NCI-H1930 (cell line): ENCODE data around the gene RASGRF2.
A peak's percentile ranks its signal among the peaks of the same experiment; 100 is the strongest.

Experiments used
- DNase-seq, 2 experiments: peaks; one replicate each; lab custom pipeline; 2025; lab: John Stamatoyannopoulos, UW

The RASGRF2 gene

DNA sequence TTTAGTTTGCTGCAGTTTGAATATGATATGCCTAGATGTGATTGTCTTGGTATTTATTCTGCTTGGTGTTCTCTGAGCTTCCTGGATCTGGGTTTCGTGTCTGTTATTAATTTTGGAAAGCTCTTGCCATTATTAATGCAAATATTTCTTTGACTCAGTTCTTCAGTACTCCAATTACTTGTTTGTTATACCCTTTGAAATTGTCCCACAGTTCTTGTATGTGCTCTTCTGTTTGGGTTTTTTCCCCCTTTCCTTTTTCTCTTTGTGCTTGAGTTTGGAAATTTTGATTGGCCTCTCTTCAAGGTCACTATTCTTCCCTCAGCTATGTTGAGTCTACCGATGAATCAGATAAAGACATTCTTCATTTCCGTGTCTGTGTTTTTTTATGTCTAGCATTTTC lies 176.4 kb downstream of the RASGRF2 start:
- DNase-seq: no peak

DNA sequence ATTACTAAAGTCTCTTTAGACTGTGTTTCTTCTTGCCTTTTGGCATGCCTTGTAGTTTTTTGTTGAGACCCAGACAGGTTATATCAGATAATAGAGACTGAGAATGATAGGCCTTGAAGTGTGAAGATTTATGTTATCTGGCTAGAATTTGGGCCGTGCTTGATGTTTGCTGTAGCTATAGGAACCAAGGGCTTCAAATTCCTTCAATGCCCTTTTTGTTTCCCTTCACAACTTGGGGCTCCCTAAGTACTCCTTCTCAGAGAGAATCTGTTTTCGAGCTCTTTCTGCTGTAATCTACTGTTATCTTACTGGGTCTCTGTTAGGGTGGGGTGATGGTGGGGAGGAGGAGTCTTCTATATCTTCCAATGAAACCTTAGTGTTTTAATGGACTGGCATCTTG lies 177.7 kb downstream of the RASGRF2 start:
- DNase-seq: no peak

DNA sequence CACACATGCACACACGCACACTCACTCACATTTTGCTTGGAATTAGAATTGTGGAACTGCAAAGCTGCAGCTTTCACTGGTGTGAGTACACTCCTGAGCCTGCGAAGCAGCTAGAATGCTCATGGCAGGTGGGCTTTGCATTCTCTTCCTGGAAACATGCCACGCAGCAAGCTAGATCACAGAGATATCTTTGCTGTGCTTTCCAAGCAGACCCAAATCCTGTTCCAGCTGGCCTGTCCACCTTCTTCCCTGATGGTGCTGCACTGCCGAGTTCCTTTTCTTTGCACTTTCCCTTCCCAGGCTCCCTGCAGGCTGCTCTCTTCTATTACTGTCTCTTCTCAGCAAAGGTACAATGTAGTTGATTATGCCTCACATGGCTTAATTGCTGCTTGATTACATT lies 180.3 kb downstream of the RASGRF2 start:
- no peak for DNase-seq

DNA sequence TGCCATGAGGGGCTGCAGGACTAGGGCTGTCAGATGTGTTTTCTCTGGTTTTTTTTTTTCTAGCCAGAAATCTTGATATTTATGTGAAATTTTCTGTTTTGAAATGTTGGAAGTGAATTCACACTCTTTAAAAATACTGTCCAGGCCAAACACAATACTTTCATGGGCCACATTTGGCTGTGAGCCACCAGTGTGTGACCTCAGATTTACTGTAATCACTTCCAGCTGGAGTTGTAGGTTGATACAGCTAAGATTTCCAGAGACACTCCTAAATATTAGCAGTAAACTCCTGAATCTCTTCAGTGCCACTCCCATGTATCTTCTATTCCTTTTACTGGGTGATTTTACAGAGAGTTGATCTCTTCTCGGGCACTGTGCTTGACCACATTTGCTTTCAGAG lies 180.8 kb downstream of the RASGRF2 start:
- DNase-seq: no peak

DNA sequence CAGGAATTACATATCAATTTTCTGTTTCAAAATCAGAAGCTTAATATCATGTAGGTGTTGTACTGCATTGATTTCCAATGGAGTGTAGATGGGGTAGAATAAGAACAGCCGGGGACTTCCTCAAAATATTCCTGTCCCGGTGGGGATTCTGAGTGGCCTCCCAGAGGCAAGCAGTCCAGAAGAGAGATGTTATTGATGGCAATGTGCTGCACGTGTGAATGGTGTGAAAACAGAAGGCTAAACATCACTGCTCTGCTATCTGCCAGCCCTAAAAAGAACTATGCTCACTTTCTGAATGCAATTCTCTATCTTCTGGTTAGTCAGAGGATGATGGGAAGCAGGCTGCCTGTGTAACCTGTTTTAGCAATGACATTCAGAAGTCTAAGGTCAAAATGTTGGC lies 181.9 kb downstream of the RASGRF2 start:
- DNase-seq: no peak

DNA sequence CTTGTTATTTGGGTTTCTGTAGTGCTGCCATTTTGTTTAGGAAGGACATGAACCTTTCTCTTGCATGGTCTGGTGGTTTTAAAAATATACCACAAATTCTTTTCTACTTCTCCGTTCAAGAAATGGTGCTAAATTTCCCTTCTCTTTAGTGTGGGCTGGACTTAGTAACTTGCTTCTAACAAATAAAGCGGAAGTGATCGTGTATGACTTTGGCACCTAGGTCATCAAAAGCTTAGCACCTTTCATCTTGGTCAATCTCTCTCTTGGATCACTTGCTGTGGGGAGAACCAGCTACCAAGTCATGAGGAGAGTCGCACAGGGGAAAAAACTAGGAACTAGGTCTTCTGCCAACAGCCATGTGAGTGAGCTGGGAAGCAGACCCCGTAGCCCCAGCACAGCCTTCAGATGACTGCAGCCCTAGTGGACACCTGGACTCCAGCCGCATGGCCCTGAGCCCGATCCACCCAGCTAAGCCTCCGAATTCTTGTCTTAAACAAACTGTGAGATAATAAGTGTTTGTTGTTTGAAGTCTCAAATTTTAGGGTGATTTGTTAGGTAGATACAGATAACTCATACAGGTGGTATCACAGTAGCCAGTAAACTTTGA lies 185.3 kb downstream of the RASGRF2 start:
- DNase-seq: no peak

DNA sequence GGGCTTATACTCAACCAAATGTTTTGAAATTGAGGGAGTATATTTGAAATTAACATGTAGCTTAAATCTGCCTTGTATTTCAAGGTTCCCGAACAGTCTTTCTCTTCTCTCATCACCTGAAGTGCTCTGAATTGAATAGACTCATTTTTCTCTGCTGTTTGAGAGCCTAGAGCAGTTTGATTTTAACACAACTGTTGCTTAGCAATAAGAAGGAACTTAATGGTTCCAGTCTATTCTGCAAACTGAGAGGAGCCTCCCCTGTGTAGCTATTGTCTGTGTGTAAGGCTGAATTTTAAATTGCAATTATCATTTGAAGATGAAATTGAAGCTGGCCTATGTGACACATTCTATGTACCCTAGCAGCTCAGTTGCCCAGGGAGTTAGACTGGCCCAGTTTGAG lies 185.9 kb downstream of the RASGRF2 start:
- DNase-seq: no peak

DNA sequence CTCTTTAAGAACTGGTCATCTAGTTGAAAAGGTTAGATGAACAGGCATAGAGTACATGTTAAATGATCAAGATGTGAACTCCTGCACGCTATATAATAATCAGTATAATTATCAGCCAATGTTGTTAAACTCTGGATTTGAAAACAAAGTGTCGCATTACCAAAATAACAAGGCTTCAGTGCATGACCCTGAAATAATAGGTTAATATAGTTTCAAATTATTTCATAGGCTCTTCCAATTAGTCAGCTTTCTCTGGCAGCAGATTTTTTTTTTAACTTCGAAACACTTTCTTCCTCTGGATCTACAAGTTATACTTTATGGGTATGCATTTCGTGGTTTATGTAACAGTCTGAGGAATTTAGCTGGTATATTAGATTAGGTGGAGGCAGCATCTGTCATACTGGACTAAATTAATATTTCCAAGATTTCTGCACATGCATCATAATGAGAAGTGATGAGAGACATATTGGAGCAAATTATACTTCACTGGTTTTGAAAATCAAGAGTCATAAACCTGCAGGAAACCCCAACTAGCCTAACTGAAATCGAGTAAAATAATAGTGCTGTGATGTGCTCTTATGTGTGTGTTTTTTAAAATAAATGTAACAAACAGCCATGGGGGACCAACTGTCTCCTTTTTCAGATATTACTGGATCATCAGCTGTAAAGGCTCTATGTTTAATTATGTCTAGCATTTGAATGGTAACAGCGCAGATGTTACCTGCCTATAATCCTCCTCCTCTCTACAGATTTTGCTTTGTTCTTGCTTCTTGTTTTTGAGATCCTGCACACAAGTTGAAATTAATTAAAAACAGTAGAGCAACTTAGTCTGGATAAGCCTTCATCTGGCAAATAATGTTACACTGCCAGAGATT lies 187.1 kb downstream of the RASGRF2 start:
- DNase-seq: no peak

DNA sequence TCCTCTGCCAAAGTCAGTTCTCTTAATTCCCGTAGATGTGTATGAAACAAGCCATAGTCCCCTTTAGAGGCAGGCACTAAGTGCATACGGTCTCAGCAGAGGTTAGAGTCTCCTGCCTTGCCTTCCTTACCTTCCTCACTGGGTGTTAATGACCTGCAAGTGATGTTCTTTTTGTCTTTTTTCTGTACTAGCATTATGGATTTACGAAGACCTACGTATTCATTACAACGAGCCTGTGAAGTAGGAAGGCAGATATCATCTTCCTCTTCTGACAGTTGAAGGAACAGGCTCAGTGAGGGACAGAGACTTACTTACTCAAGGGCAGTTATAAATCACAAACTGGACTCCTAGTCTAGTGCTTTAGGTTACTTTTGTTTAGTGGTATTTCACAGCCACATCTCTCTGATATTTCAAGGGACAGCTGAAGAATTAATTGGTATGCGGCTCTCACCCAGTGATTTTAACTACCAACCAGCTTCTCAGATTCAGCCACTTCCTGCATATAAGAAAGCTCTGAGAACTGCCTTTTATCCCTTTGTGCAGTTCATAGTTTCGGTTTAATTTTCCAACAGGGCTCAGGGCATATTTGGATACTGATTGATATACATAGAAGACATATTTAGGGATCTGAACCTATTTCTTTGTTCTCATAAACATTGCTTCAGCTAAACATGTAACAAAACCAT lies 187.9 kb downstream of the RASGRF2 start:
- DNase-seq: no peak

DNA sequence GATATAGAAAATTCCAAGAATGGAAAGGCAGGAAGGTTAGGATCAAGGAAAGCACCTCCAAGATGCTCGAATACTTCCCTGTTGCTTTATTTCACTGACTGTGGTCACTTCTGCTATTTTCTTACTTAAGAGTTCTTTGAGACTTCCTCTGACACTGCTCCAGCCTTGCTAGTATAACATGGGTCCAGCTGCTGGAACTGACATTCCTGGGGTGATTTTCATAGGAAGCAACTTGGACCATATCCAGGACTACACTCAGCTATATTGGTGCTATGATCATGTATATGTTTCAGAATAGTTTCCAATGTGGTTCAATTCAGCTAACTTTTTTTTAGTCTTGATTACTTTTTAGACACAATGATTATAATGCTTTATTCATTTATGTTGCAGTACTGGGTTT lies 191.4 kb downstream of the RASGRF2 start:
- no peak for DNase-seq

DNA sequence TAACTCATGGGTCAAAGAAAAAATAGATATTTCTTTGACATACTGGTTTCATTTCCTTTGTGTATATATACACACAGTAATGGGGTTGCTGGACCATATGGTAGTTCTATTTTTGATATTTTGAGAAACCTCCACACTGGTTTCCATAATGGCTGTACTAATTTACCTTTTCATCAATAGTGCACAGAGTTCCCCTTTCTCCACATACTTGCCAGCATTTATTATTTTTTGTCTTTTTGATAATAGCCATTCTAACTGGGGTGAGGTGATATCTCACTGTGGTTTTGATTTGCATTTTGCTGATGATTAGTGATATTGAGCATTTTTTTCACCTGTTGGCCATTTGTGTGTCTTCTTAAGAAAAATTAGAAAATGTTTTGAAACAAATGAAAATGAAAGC lies 194.6 kb downstream of the RASGRF2 start:
- DNase-seq: no peak

DNA sequence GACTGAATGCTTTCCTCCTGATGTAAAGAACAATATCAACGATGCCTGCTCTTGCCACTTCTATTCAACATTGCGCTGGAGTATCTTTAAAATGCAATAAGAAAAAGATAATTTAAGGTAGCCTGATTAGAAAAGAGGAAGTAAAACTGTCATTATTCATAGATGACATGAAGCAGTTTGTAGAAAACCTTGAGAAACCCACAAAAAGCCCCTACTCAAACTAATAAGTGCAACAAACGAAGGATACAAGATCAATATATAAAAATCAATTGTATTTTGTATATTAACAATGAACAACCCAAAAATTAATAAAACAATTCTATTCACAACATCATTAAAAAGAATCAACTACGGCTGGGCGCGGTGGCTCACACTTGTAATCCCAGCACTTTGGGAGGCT lies 196.6 kb downstream of the RASGRF2 start:
- DNase-seq: no peak

DNA sequence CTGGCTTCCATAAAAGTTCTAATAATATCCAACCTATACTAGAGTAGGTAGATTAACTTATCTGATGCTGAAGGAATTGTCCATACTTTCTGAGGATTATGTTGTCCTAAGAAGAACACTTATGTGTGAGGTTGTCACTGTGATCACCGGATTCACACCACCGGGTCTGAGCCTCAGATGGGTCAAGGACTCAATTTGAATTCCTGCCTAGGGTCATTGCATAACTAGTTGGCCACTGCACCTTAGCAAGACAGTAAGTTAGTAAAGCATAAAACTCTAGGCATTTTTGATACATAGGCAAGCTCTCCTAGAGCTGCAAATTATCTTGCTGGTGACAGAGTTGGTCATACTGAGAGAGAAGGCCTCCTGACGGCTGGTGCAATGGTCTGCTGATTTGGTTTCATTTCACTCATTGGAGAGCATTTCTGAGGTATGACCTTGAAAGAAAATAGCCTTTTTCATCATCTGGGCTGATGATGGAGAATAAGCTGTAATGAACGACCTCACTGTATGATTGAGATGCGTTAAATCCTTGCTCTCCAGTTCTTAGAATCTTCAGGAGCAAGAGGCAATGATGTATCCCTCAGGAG lies 200.9 kb downstream of the RASGRF2 start:
- no peak for DNase-seq

DNA sequence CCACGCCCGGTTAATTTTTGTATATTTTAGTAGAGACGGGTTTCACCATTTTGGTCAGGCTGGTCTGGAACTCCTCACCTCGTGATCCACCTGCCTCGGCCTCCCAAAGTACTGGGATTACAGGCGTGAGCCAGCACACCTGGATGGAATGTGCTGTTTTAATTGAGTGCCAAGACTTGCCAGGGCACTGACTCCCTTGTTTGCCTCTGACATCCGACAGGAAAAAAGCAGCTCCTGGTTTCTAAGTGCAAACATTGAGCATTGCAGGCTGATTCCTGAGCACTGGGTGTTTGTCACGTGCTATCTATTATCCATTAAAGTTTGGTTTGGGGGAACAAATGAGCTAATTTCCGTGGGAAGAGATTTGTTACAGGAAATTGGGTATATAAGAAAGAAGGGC lies 202.3 kb downstream of the RASGRF2 start:
- no peak for DNase-seq

DNA sequence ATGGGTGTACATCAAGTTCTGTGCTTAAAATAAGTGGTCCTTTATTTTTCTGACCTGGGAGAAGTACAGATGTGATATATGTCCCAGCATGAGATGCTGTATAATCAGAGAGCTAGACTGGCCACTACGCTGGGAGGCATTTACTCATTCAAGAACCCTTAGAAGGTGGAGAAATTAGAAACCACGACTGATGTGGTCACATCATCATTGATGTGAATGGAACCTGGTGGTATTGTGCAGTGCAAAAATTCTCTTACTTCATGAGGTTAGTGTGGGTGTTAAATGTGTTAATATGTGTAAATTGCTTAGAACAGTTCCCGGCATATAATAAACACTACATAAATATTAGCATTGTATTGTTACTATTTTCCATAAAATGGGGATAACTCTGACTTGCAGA lies 203.5 kb downstream of the RASGRF2 start:
- no peak for DNase-seq

DNA sequence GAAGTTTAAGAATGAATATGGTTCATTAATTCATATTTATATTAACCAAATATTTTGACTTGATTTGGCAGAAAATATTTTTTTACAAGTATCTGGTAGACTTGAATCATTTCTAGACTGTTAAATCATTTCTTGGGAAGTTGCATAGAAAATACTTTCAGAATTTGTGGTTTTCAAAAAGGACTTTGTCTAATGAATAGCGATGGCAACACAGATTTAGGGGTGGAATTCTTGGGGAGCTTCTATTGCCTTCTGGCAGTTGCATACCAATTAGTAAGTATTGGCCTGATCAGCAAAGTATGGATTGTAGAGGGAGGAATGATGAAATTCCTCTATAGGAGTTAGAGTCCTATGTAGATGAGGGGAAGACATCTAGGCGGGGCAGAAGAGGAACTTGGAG lies 204.3 kb downstream of the RASGRF2 start:
- no peak for DNase-seq

DNA sequence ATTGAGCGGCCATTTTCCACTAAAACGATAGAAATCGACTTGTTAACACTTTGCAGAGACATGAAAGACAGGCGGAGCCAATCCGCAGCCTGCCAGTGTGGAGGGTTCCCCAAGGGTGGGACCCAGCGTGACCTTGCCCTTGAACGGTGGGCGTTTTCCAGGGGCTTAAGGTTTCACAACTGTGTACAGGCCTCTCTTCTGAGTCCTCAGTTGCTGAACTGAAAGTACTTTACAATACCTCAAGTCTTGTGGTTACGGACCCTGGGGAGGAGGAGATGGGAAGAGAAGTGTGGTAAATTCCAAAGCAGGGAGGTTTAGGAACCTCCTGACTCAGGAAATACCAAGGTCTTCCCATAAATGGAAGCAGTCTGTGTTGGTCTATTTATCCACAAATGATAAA lies 204.8 kb downstream of the RASGRF2 start:
- DNase-seq: no peak

DNA sequence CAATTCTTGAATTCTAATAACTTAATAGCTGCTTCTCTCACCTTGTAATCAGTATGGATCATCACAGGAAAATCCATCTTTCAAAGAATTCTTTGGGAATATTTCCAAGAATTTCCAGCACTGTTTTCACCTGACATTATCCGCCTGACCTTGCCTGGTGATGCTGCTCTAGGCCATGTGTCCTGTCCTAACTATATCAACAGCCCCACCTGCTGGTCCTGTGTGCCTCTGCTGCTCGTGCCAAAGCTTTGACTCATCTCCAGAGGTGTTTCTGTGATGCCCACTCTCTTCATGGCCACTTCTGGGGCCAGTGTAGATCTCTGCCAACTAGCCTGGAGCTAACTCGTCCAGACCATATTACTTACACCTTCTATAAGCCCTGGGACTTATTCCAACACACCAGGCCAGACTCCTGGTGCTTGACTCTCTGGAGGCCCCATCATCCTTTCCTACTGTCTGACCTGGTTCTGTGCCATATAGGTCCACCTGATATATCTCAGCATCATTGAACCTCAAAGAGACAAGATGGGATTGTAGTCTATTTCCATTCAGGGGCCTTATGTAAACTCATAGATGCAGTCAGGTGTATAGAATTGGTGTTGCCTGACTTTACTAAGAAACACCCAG lies 205.4 kb downstream of the RASGRF2 start:
- DNase-seq: peak; percentile 12 to 22

DNA sequence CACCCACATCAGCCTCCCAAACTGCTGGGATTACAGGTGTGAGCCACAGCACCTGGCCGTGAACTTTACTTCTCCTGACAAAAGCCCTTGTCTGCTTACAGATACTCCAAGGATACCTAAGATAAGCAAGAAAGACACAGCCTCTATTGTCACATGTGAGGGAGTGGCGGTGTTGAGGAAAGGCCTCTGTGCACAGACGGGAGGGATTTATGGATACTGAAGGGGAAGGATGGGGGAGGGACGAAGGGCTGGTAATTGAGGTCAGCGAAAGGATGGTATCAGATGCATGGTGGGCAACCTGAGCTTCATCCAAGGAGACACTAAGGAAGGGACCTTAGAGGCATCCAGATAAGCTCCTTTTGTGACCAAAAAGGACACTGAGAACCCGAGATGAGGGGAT lies 206.3 kb downstream of the RASGRF2 start:
- no peak for DNase-seq

DNA sequence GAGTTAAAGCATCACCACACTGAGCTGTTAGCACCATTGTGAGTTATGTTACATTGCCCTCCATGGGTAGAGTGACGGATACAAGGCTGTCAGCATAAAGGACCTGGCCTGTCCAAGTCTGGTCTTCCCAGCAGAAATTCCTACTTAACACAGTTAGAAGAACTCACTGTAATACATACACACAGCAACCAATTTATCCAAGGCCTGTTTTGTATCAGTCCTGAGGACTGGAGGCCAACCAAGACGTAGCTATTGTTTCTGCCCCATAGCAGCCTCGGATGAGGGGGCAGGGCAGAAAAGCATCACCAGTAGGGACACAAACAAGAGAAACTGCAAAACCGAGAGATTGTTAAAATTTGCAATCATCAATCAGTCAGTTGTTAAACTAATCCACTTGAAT lies 206.9 kb downstream of the RASGRF2 start:
- DNase-seq: no peak

DNA sequence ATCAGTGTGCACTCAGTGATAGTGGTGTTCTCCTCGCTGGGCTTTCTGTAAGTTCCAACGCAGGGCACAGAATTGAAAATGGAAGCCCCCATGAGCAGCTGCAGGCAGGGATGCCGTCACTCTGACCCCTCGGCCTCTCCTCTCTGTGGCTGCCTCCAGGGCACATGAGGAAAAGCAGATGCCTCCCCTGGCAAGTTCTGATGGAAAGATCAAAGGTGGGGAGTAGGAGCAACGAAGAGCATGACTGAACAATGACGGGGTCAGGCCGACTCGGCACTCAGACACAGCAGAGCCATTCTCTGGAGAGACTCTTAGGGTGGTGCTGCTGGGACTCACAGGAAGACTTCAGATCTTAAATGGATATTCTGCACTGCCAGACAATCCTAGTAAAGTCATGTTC lies 207.4 kb downstream of the RASGRF2 start:
- no peak for DNase-seq

DNA sequence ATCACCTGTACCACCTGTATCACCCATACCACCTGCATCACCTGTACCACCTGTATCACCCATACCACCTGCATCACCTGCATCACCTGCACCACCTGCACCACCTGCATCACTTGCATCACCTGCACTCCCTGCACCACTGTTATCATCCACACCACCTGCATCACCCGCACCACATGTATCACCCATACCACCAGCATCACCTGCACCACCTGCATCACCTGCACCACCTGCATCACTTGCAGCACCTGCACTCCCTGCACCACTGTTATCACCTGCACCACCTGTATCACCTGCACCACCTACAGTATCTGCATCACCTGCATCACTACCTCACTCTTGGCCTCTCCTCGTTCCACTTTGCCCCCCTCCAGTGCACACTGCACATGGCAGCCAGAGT lies 209.8 kb downstream of the RASGRF2 start:
- DNase-seq: no peak
